ENCODE data around the gene GABBR2. TPM values are rescaled to one million over a fixed set of nuclear protein-coding genes. Genes with fewer than 3 reads are reported as not detected.

Gene GABBR2
- total and polyA plus RNA-seq, 4 donors = 20.0 to 140 (median 93.3) TPM

DNA sequence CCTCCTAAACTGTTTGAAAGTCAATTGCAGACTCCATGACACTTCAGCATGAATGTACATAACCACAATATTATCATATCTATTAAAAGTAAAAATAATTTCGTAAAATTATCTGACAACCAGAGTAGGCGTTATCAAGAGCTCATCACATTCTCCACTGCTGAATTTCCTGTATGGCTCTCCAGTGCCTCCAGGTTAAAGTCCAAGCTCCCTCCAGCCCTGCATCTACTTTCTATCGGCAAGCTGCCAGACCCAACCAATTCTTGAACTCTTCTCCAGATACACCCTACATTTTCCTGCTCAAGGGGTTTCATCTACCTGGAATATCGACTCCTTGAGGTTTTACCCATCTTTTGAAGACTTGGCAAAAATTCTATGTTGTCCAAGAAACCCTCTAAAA lies 378.8 kb downstream of the GABBR2 start:
- H3K27ac ChIP-seq (ENCODE audit: low read depth, low read length) = no peak overlapping the region
- H3K27me3 ChIP-seq (ENCODE audit: control insufficient read depth, insufficient read depth, low read length) = no peaks in the 10 kb centered on the region
- H3K36me3 ChIP-seq (ENCODE audit: control insufficient read depth, insufficient read depth, low read length) = peaks cover 4% of the 10 kb centered on the region
- H3K4me1 ChIP-seq (ENCODE audit: control insufficient read depth, insufficient read depth, low read length) = peaks cover 4% of the 10 kb centered on the region
- peaks cover 2% of the 10 kb centered on the region for H3K9me3 ChIP-seq (ENCODE audit: control insufficient read depth, insufficient read depth, low read length)
- no peak overlapping the region for H3K4me3 ChIP-seq (ENCODE audit: low read depth, low read length)
- 90% methylated on average over 3 of the region's 4 CpGs for WGBS (ENCODE audit: insufficient coverage)
- DNase-seq (ENCODE audit: low read depth in 4 of 6, low spot score in 6 of 6) = no peak

DNA sequence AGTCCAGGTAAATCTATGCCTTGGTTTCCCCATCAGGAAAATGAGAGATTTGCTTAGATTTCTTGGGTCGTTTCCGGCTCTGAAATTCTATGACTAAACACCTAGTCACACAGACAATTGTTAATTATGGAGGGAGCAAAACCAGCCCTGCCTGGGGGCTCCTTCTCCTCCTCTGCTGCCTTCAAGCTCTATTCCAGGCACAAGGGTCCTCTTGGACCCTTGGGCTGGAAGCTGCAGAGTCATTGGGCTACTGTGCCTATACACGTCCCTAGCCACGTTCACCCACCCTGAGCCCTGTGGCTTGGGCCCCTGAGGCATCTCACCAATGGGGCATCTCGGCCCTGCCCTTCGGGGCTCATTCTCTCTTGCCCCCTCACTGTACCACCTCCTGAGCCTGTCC lies 379.5 kb downstream of the GABBR2 start:
- no peak overlapping the region for H3K27ac ChIP-seq (ENCODE audit: low read depth, low read length)
- H3K4me1 ChIP-seq (ENCODE audit: control insufficient read depth, insufficient read depth, low read length) = peaks cover 4% of the 10 kb centered on the region
- no peak for DNase-seq (ENCODE audit: low read depth in 4 of 6, low spot score in 6 of 6)
- H3K9me3 ChIP-seq (ENCODE audit: control insufficient read depth, insufficient read depth, low read length) = peaks cover 2% of the 10 kb centered on the region
- 92% methylated on average over 4 of the region's 6 CpGs for WGBS (ENCODE audit: insufficient coverage)
- peaks cover 4% of the 10 kb centered on the region for H3K36me3 ChIP-seq (ENCODE audit: control insufficient read depth, insufficient read depth, low read length)
- no peaks in the 10 kb centered on the region for H3K27me3 ChIP-seq (ENCODE audit: control insufficient read depth, insufficient read depth, low read length)
- H3K4me3 ChIP-seq (ENCODE audit: low read depth, low read length) = no peak overlapping the region

- no peaks in the 10 kb centered on the region for H3K27me3 ChIP-seq (ENCODE audit: control insufficient read depth, insufficient read depth, low read length)
- peaks cover 2% of the 10 kb centered on the region for H3K9me3 ChIP-seq (ENCODE audit: control insufficient read depth, insufficient read depth, low read length)
- no CpG with 5 or more reads among the region's 4 CpGs for WGBS (ENCODE audit: insufficient coverage)
- DNase-seq (ENCODE audit: low read depth in 4 of 6, low spot score in 6 of 6) = no peak
- no peak overlapping the region for H3K27ac ChIP-seq (ENCODE audit: low read depth, low read length)
- no peak overlapping the region for H3K4me3 ChIP-seq (ENCODE audit: low read depth, low read length)
- H3K36me3 ChIP-seq (ENCODE audit: control insufficient read depth, insufficient read depth, low read length) = peaks cover 7% of the 10 kb centered on the region
- H3K4me1 ChIP-seq (ENCODE audit: control insufficient read depth, insufficient read depth, low read length) = peaks cover 8% of the 10 kb centered on the region
Observed at GRCh38 chr9:98328770-98329169, 380.0 kb downstream of the GABBR2 start.

GRCh38 chr9:98328141-98328540 lies 380.6 kb downstream of the GABBR2 start:
- Histone ChIP-seq H3K4me1 (ENCODE audit: control insufficient read depth, insufficient read depth, low read length) (peaks cover 8% of the 10 kb centered on the region), H3K27me3 (ENCODE audit: control insufficient read depth, insufficient read depth, low read length) (no peaks in the 10 kb centered on the region), H3K36me3 (ENCODE audit: control insufficient read depth, insufficient read depth, low read length) (peaks cover 13% of the 10 kb centered on the region), H3K27ac (ENCODE audit: low read depth, low read length) (no peak overlapping the region), H3K9me3 (ENCODE audit: control insufficient read depth, insufficient read depth, low read length) (peaks cover 2% of the 10 kb centered on the region), H3K4me3 (ENCODE audit: low read depth, low read length) (no peak overlapping the region)
- WGBS (ENCODE audit: insufficient coverage) = 67% methylated on average over 3 of the region's 7 CpGs
- DNase-seq (ENCODE audit: low read depth in 4 of 6, low spot score in 6 of 6) = no peak

- no CpG with 5 or more reads among the region's 4 CpGs for WGBS (ENCODE audit: insufficient coverage)
- Histone ChIP-seq H3K36me3 (ENCODE audit: control insufficient read depth, insufficient read depth, low read length) (peaks cover 13% of the 10 kb centered on the region), H3K4me1 (ENCODE audit: control insufficient read depth, insufficient read depth, low read length) (peaks cover 8% of the 10 kb centered on the region), H3K27me3 (ENCODE audit: control insufficient read depth, insufficient read depth, low read length) (no peaks in the 10 kb centered on the region), H3K27ac (ENCODE audit: low read depth, low read length) (no peak overlapping the region), H3K4me3 (ENCODE audit: low read depth, low read length) (no peak overlapping the region), H3K9me3 (ENCODE audit: control insufficient read depth, insufficient read depth, low read length) (peaks cover 2% of the 10 kb centered on the region)
- no peak for DNase-seq (ENCODE audit: low read depth in 4 of 6, low spot score in 6 of 6)
Observed at GRCh38 chr9:98327249-98327561, 381.5 kb downstream of the GABBR2 start.

GRCh38 chr9:98326459-98327248 lies 382.1 kb downstream of the GABBR2 start:
- H3K36me3 ChIP-seq (ENCODE audit: control insufficient read depth, insufficient read depth, low read length) = peaks cover 16% of the 10 kb centered on the region
- H3K4me1 ChIP-seq (ENCODE audit: control insufficient read depth, insufficient read depth, low read length) = peaks cover 8% of the 10 kb centered on the region
- no peaks in the 10 kb centered on the region for H3K27me3 ChIP-seq (ENCODE audit: control insufficient read depth, insufficient read depth, low read length)
- peaks cover 2% of the 10 kb centered on the region for H3K9me3 ChIP-seq (ENCODE audit: control insufficient read depth, insufficient read depth, low read length)
- WGBS (ENCODE audit: insufficient coverage) = 83% methylated on average over 1 of the region's 3 CpGs
- no peak for DNase-seq (ENCODE audit: low read depth in 4 of 6, low spot score in 6 of 6)
- no peak overlapping the region for H3K27ac ChIP-seq (ENCODE audit: low read depth, low read length)
- H3K4me3 ChIP-seq (ENCODE audit: low read depth, low read length) = no peak overlapping the region

- Histone ChIP-seq H3K4me1 (ENCODE audit: control insufficient read depth, insufficient read depth, low read length) (peaks cover 8% of the 10 kb centered on the region), H3K27me3 (ENCODE audit: control insufficient read depth, insufficient read depth, low read length) (no peaks in the 10 kb centered on the region), H3K4me3 (ENCODE audit: low read depth, low read length) (no peak overlapping the region), H3K9me3 (ENCODE audit: control insufficient read depth, insufficient read depth, low read length) (no peaks in the 10 kb centered on the region), H3K27ac (ENCODE audit: low read depth, low read length) (no peak overlapping the region), H3K36me3 (ENCODE audit: control insufficient read depth, insufficient read depth, low read length) (peaks cover 16% of the 10 kb centered on the region)
- WGBS (ENCODE audit: insufficient coverage) = 60% methylated on average over 1 of the region's 6 CpGs
- DNase-seq (ENCODE audit: low read depth in 4 of 6, low spot score in 6 of 6) = no peak
Observed at GRCh38 chr9:98324801-98325200, 383.9 kb downstream of the GABBR2 start.

DNA sequence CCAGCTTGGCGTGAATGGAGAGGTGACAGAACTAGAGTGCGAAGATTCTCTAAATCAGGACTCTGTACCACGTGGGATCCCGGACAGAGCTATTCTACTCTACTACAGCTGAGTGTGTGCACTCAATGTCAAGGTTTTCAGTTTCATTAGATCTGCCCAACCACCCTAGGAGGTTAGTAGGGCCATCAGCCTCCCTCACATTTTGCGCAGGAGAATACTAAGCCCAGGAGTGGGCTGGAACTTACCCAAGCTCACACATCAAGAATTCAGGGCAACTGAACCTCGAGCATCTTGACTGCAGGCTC lies 385.0 kb downstream of the GABBR2 start:
- H3K27me3 ChIP-seq (ENCODE audit: control insufficient read depth, insufficient read depth, low read length) = no peaks in the 10 kb centered on the region
- no peak overlapping the region for H3K4me3 ChIP-seq (ENCODE audit: low read depth, low read length)
- H3K27ac ChIP-seq (ENCODE audit: low read depth, low read length) = no peak overlapping the region
- peaks cover 10% of the 10 kb centered on the region for H3K4me1 ChIP-seq (ENCODE audit: control insufficient read depth, insufficient read depth, low read length)
- peaks cover 17% of the 10 kb centered on the region for H3K36me3 ChIP-seq (ENCODE audit: control insufficient read depth, insufficient read depth, low read length)
- no peak for DNase-seq (ENCODE audit: low read depth in 4 of 6, low spot score in 6 of 6)
- no peaks in the 10 kb centered on the region for H3K9me3 ChIP-seq (ENCODE audit: control insufficient read depth, insufficient read depth, low read length)
- WGBS (ENCODE audit: insufficient coverage) = 79% methylated on average over 5 of the region's 6 CpGs

GRCh38 chr9:98323051-98323830 lies 385.5 kb downstream of the GABBR2 start:
- Histone ChIP-seq H3K36me3 (ENCODE audit: control insufficient read depth, insufficient read depth, low read length) (peaks cover 22% of the 10 kb centered on the region), H3K9me3 (ENCODE audit: control insufficient read depth, insufficient read depth, low read length) (no peaks in the 10 kb centered on the region), H3K4me1 (ENCODE audit: control insufficient read depth, insufficient read depth, low read length) (peaks cover 8% of the 10 kb centered on the region), H3K4me3 (ENCODE audit: low read depth, low read length) (no peak overlapping the region), H3K27ac (ENCODE audit: low read depth, low read length) (no peak overlapping the region), H3K27me3 (ENCODE audit: control insufficient read depth, insufficient read depth, low read length) (no peaks in the 10 kb centered on the region)
- no peak for DNase-seq (ENCODE audit: low read depth in 4 of 6, low spot score in 6 of 6)
- 86% methylated on average over 5 of the region's 11 CpGs for WGBS (ENCODE audit: insufficient coverage)

DNA sequence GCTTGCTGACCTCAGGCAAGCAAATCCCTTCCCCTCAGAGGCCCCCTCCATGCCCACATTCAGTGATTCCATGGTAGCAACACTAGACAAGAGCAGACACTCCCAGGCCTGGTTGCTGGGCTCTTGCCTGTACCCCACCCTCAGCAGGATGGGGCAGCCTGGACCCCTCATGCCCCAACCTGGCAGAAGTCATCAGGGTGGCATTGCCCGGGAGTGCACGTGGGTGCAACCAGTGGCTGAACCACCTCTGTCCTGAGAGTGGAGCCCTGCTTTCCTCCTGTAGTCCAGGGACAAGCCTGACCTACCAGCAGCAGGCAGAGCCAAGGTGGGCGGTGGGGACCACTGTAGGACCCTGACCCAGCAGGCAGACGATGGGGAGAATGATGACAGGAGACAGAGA lies 387.5 kb downstream of the GABBR2 start:
- DNase-seq (ENCODE audit: low read depth in 4 of 6, low spot score in 6 of 6) = no peak
- Histone ChIP-seq H3K4me3 (ENCODE audit: low read depth, low read length) (no peak overlapping the region), H3K27ac (ENCODE audit: low read depth, low read length) (no peak overlapping the region), H3K4me1 (ENCODE audit: control insufficient read depth, insufficient read depth, low read length) (peaks cover 16% of the 10 kb centered on the region), H3K36me3 (ENCODE audit: control insufficient read depth, insufficient read depth, low read length) (peaks cover 22% of the 10 kb centered on the region), H3K9me3 (ENCODE audit: control insufficient read depth, insufficient read depth, low read length) (no peaks in the 10 kb centered on the region), H3K27me3 (ENCODE audit: control insufficient read depth, insufficient read depth, low read length) (no peaks in the 10 kb centered on the region)
- WGBS (ENCODE audit: insufficient coverage) = 94% methylated on average over 4 of the region's 4 CpGs

All from spinal cord (tissue), 10 donors.